Cortex of kidney (tissue), 1 donor: ENCODE measurements around the gene PCDHGB7.
"Not testable (repeated sequence)": the region's sequence is repeated elsewhere in the genome, so short reads cannot be mapped to it uniquely, and the experiment has no call there.

ENCODE experiments used
- DNase-seq: peaks from one replicate; lab custom pipeline; 2025; lab: John Stamatoyannopoulos, UW

The PCDHGB7 gene

DNA sequence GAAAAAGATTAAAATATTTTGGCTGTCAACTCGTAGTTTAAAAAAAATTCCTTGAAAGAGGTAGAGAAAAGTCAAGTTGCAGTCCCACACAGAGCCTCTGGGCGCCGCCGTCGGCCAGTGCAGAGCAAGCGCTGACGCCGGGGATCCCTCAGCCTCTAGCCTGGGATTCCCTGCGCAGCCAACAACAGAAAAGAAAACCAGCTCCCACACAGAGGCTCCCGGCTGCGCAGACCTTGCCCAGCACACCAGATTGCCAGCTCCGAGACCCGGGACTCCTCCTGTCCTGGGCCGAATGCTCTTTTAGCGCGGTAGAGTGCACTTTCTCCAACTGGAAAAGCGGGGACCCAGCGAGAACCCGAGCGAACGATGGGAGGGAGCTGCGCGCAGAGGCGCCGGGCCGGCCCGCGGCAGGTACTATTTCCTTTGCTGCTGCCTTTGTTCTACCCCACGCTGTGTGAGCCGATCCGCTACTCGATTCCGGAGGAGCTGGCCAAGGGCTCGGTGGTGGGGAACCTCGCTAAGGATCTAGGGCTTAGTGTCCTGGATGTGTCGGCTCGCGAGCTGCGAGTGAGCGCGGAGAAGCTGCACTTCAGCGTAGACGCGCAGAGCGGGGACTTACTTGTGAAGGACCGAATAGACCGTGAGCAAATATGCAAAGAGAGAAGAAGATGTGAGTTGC is at the start of gene PCDHGB7:
Gene PCDHGB7, plus strand, starts transcription at position 184 of the 679 bp plus-strand sequence. Its CDS starts 183 bp downstream, at position 367.
- not testable (repeated sequence) for DNase-seq

- DNase-seq: no peak
These were observed 47.3 kb upstream of the PCDHGB7 start, which contains the start of gene PCDHGB3 for GRCh38 chr5:141369994-141370848. TSS of gene PCDHGB3 (plus strand) at chr5:141370242. CDS start at chr5:141370395, 153 bp downstream.

DNA sequence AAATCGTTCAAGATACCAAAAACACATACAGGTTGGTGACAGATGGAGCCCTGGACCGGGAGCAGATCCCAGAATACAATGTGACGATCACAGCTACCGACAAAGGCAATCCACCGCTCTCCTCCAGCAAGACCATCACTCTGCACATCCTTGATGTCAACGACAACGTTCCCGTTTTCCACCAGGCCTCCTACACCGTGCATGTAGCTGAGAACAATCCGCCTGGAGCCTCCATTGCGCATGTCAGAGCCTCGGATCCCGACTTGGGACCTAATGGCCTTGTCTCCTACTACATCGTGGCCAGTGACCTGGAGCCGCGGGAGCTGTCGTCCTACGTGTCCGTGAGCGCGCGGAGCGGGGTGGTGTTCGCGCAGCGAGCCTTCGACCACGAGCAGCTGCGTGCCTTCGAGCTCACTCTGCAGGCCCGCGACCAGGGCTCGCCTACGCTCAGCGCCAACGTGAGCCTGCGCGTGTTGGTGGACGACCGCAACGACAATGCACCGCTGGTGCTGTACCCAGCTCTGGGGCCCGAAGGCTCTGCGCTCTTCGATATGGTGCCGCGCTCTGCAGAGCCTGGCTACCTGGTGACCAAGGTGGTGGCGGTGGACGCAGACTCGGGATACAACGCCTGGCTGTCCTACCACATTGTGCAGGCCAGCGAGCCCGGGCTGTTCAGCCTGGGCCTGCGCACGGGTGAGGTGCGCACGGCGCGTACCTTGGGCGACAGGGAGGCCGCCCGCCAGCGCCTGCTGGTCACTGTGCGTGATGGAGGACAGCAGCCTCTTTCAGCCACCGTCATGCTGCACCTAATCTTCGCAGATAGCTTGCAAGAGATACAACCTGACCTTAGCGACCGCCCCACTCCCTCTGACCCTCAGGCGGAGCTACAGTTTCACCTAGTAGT is 45.7 kb upstream of the PCDHGB7 start:
- no peak for DNase-seq

DNA sequence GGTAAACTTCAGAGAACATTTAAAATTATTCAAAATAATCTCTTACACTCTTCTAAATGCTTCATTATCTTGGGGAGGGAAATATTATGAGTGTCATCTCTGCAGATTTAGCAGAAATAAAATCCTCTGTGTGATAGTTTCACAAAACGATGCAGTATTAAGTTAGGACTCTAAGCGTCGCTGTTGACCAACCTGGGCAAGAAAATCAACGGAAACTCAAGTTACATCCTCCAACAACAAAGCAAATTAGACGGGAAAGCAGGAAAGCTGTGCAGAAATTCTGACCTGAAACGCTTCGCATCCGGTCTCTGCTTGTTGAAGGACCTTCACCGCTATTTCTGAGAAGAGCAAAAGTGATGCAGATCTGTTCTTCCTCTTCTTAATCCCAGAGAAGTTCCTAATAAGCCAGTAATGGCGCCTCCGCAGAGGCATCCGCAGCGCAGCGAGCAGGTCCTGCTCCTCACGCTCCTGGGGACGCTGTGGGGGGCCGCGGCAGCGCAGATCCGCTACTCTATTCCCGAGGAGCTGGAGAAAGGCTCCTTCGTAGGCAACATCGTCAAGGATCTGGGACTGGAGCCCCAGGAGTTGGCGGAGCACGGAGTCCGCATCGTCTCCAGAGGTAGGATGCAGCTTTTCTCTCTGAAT is 43.7 kb upstream of the PCDHGB7 start, which contains the start of gene PCDHGA6:
Gene PCDHGA6, plus strand, starts transcription at position 219 of the 645 bp plus-strand sequence. Its CDS starts 193 bp downstream, at position 412.
- no peak for DNase-seq

DNA sequence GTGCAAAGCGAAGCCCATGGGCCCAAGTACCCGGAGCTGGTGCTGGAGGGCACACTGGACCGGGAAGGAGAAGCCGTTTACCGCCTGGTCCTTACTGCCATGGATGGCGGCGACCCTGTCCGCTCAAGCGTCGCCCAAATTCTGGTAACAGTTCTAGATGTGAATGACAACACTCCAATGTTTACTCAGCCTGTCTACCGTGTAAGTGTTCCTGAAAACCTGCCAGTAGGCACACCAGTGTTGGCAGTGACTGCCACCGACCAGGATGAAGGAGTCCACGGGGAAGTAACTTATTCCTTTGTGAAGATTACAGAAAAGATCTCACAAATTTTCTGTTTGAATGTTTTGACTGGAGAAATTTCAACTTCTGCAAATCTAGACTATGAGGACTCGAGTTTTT is 42.9 kb upstream of the PCDHGB7 start:
- DNase-seq: no peak

DNA sequence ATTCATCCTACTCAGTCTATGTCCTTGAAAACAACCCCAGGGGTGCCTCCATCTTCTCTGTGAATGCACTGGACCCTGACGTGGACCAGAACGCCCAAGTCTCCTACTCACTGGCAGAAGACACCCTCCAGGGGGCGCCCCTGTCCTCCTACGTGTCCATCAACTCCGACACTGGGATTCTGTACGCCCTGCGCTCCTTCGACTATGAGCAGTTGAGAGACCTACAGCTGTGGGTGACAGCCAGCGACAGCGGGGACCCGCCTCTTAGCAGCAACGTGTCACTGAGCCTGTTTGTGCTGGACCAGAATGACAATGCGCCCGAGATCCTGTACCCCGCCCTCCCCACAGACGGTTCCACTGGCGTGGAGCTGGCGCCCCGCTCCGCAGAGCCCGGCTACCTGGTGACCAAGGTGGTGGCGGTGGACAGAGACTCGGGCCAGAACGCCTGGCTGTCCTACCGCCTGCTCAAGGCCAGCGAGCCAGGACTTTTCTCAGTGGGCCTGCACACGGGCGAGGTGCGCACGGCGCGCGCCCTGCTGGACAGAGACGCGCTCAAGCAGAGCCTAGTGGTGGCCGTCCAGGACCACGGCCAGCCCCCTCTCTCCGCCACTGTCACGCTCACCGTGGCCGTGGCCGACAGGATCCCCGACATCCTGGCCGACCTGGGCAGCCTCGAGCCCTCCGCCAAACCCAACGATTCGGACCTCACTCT is 41.9 kb upstream of the PCDHGB7 start:
- not testable (repeated sequence) for DNase-seq

GRCh38 chr5:141382469-141383294 is 34.8 kb upstream of the PCDHGB7 start, which contains the start of gene PCDHGA7:
TSS of gene PCDHGA7 (plus strand) at chr5:141382742. CDS start at chr5:141382900, 158 bp downstream.
- no peak for DNase-seq

- no peak for DNase-seq
These were observed 34.1 kb upstream of the PCDHGB7 start for GRCh38 chr5:141383345-141383744.

GRCh38 chr5:141384471-141385267 is 32.8 kb upstream of the PCDHGB7 start:
- no peak for DNase-seq

DNA sequence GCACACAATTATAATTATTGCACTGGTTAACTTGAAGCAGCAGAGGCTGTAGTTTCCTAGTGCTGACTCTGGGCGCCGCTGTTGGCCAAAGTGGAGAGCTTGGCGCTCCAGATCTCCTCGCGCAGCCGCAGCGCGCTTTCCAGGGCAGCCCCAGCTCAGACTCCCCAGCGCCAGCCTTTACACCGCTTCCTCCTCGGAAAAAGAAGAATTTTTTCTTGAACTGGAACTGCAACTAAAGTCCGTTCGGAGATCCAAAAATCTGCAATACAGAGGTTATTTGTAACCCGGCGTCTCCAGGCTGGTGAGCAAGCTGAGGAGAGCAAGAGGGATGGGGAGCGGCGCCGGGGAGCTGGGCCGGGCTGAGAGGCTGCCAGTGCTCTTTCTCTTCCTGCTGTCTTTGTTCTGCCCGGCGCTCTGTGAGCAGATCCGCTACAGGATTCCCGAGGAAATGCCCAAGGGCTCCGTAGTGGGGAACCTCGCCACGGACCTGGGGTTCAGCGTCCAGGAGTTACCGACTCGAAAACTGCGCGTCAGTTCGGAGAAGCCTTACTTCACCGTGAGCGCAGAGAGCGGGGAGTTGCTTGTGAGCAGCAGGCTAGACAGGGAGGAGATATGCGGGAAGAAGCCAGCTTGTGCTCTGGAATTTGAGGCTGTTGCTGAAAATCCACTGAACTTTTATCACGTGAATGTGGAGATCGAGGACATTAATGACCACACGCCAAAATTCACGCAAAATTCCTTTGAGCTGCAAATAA is 29.7 kb upstream of the PCDHGB7 start, which contains the start of gene PCDHGB4:
Gene PCDHGB4, plus strand, starts transcription at position 142 of the 755 bp plus-strand sequence. Its CDS starts 187 bp downstream, at position 329.
- not testable (repeated sequence) for DNase-seq

DNA sequence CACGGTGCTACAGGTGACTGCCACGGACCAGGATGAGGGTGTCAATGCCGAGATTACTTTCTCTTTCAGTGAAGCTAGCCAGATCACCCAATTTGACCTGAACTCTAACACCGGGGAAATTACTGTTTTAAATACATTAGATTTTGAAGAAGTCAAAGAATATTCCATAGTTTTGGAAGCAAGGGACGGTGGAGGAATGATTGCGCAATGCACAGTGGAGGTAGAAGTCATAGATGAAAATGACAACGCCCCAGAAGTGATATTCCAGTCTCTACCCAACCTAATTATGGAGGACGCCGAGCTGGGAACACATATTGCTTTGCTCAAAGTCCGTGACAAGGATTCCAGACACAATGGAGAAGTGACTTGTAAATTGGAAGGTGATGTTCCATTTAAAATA is 28.8 kb upstream of the PCDHGB7 start:
- DNase-seq: no peak

- DNase-seq: no peak
These were observed 28.1 kb upstream of the PCDHGB7 start for GRCh38 chr5:141389153-141390042.

- DNase-seq: no peak
These were observed 24.9 kb upstream of the PCDHGB7 start, which contains the start of gene PCDHGA8 for GRCh38 chr5:141392429-141393198. TSS of gene PCDHGA8 (plus strand) at chr5:141392633. CDS start at chr5:141392814, 181 bp downstream.

- no peak for DNase-seq
These were observed 24.2 kb upstream of the PCDHGB7 start for GRCh38 chr5:141393267-141393666.

DNA sequence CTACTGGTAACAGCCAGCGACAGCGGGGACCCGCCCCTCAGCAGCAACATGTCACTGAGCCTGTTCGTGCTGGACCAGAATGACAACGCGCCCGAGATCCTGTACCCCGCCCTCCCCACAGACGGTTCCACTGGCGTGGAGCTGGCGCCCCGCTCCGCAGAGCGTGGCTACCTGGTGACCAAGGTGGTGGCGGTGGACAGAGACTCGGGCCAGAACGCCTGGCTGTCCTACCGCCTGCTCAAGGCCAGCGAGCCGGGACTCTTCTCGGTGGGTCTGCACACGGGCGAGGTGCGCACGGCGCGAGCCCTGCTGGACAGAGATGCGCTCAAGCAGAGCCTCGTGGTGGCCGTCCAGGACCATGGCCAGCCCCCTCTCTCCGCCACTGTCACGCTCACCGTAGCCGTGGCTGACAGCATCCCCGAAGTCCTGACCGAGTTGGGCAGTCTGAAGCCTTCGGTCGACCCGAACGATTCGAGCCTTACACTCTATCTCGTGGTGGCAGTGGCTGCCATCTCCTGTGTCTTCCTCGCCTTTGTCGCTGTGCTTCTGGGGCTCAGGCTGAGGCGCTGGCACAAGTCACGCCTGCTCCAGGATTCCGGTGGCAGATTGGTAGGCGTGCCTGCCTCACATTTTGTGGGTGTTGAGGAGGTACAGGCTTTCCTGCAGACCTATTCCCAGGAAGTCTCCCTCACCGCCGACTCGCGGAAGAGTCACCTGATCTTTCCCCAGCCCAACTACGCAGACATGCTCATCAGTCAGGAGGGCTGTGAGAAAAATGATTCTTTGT is 22.9 kb upstream of the PCDHGB7 start:
- not testable (repeated sequence) for DNase-seq
